Measurements from ENCODE around the gene CIC. TPM values are rescaled to one million over a fixed set of nuclear protein-coding genes. Genes with fewer than 3 reads are reported as not detected.

Gene CIC
- 47.4 and 52.2 TPM in 2 replicates for total RNA-seq

DNA sequence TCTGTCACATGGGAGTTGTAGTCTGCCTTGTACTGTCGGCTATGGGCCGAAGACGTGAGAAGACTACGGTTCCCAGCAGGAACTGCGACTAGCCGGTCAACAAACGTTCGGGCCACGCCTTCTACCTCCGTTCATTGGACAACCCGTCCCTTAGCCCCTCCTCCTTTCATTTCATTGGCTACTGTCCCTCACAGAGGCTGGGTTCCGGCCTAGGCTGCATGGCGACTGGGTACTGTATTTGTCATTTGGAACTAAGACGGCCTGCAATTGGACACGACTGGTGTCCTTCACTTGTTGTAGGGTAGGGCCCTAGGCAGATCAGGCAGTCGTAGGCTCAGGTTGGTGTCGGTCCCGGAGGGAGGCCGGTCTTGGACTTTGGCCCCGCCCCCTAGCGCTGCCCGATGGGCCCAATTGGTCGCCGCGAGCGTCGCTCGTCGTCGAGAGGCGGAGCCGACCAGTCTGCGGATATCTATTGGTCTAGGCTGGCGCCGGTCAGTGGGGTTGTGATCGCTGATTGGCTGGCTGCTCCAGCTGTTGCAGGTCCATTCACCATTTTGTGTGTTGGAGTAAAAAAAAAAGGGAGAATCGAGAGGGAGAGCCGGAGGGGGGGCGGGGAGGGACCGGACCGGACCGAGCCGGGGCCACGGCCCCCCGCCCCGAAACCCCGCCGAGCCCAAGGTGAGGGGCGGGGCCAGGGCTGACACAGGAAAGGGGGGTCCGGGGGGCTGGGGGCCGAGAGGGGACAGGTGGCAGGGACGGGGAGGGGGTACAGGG lies at the start of gene CIC:
CIC (plus strand) TSS at position 549 of the 774 bp plus-strand sequence. CDS start 2,532 bp downstream, outside the sequence.

DNA sequence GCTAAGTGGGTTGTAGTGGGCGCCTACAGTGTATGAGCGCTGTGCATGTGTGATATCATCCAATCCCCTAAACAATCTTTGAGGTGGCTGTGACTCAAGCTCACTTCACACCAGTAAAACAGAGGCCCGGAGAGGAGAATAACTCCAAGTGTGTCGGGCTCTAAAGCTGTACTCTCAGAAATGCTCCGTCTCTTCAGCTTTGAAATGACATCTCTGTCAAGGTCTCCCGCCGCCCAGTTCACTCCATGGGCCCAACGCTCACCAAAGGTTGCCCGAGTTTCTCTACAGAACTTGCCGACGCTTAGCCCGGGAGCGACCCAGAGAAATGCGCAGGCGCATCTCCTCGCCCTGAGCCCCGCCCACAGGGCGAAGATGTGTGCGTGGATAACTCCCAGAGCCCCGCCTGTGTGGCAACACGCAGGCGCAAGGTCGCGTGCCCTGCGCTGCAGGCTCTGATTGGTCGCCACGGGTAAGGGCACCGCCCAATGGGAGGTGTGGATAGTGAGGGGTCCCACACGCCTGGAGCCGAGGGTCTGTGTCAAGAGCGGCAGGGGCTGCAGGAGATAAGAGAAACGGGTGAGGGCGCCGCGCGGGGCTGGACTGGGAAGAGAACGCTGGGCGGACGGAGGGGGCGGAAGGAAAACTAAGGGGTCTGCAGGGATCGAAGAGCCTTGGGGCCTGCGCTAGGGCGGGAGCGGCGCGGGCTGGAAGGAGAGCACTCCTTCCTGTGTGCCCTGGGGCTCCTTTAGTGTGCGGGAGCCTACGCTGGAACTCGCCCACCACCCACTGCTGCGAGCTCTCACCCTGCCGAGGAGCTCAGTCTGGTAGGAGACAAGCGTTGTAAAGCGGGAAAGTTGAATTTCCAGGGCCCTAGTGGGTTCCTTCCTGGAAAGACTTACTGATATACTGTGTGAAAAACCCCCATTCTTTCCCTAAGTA lies 49.0 kb upstream of the CIC start, which contains the start of gene ZNF526:
ZNF526 (plus strand) TSS at position 501 of the 939 bp plus-strand sequence. CDS start 4,092 bp downstream, outside the sequence.

DNA sequence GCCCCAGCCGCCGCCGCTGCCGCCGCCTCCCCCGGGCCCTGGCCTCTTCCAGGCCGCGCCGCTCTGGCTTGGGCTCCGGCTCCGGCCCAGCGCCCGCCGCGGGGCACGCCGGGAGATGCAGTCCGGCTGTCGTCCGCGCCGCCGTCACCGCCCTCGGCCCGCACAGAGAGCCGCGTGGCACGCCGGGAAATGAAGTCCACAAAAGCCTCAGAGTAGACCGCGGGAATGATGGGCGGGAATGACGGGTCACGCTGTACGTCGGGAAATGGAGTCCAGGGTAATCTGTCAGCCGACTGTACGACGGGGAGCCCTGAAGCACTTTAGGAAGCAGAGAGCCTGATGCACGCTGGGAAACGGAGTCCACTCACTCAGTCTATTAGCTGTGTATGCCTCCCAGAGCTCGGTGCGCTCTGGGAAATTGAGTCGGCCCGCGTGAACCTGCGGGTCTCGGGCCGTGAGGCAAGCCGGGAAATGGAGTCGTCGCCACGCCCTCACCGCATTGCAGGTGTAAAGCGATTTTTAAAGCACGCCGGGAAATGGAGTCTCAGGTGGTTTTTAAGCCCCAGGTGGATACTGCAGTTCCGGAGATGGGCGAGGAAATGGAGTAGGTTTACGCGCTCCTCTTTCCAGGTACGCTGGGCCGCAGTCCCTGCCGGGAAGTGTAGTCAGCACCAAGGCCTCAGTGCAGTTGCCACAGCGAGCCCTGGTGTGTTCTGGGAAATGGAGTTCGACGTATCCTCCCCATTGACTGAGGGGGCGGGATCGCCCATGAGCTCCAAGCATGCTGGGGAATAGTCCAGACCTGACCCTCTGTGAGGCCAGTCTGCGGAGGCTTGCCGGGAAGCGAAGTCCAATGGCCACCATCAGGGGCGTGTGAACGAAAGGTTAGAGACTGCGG lies 26.3 kb upstream of the CIC start, which contains the start of gene GSK3A:
GSK3A (minus strand) TSS at position 91 of the 898 bp plus-strand sequence. CDS start 137 bp downstream, outside the sequence.

DNA sequence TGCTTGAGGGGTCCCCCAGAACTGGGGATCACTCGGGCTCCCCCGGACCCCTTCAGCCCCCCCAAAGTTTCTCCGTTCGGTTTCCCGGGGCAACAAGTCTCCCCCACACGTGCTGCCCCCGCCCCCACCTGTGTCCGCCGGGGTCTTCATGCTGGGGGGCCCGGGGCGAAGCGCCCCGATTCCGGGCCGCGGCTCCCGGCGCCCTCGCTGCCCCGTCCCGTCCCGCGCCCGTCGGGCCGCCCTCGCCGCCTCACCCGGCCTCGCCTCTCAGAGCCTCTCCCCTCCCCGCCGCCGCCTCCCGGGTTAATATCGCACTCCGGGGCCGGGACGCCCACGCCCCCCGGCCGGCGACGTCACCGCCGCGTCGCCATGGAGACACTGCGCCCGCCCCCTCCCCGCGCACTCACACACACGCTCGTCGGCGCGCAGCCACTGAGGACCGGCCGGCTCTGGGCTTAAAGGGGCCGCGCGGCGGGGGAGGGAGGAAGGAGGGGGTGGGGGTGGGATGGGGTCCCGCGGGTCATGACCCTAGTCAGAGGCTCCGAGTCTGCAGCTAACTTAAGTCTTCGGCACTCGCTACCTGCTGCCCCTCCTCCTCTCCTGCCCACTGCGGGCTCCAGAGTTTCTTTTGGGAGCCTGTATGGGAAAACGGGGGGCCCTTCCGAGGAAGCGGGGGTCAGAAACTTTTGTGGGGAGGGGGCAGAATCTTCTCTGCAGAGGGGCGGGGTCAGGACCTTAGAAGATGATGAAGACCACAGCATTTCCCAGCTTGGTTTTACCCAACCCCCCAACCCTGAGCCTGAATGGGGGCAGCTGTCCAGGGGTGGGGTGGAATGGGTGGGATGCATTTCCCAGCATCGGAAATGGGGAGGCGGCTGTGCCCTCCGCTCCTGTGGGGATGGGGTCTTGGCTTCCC lies 13.9 kb upstream of the CIC start, which contains the start of gene ERF:
ERF (minus strand) TSS at position 279 of the 916 bp plus-strand sequence; CDS start at position 150, 129 bp downstream.

DNA sequence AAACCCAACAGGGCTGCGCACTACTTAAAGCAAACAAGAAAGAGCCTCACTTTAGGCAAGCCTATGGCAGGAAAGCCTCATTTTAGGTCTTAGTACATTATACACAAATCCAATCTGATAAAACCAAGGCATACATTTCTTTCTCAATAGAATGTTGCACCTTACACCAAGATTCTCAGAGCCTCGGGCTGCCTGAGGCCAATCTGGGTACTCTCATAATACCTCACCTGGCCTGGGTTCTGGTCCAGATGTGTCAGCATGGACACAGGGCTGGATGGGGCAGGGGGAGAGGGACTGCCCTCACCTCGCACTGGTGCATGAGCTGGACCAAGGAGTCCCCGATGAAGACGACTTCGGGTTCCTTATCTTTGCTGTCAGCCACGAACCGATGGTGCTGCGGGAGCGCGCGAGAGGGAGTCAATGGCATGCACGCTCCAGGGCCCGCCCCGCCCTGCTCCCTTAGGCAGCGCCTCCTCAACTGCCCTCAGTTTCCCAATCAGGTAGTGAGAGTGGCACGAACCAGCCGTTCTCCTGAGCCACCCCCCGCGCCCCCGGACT lies 32.7 kb downstream of the CIC start, which contains the start of gene PRR19:
PRR19 (plus strand) TSS at position 487 of the 558 bp plus-strand sequence. CDS start 7,453 bp downstream, outside the sequence.

DNA sequence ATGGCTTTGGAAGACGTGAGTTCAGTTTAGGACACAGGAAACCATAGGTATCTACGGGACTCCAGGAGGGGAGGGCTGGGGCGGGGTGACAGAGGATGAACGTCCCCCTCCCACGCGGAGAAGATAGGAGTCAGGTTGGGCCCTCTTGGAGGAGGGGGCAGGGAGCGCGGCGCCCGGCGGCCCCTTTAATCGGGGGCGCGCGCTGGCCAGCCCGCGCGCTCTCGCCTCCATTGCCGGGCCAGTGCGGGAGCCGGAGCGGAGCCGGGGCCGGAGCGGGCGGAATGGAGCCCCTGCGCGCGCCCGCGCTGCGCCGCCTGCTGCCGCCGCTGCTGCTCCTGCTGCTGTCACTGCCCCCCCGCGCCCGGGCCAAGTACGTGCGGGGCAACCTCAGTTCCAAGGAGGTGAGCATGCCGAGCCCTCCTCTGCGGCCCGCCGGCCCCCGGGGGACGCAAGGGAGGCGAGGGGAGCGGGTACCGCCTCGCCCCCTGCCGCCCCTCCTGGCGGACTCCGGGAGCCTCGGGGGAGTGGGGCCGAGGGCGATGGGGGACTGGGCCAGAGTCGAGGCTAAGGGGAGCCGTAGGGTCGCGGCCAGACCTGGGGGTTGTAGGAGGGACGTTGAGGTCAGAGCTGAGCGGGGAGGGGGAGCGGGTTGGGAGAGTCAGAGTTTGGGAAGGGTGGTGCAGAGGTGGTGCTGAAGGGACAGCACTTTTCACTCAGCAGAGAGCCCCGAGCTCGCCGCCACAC lies 44.2 kb downstream of the CIC start, which contains the start of gene TMEM145:
TMEM145 (plus strand) TSS at position 214 of the 744 bp plus-strand sequence; CDS start at position 282, 68 bp downstream.

DNA sequence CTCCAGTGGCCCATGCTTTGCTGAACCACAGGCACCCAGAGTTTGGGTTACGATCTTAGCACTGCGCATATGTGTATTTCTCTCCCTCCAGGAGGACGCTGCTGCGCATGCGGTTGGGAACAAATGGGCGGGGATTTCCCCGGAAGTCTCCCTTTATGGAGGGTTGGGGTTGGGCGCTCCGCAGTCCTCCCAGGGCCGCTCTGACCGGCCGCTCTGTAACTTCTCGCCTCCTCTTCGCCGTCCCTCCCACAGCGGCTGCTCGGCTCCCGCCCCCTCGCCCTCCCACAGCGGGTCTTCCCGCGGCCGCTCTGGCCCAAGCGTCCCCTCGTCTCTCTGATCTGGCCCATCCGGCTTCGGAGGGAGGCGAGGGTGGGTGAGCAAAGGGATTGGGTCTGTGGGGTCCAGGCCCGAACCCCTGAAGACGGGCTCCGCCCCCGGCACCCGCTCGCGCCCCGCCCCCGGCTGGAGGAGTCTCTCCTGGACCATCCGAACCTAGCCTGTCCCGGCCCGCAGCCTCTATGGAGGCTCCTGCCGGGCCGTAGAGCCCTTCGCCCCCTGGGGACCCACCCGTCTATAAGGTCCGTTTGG lies 56.4 kb downstream of the CIC start, which contains the start of gene MEGF8:
MEGF8 (plus strand) TSS at position 328 of the 588 bp plus-strand sequence. CDS start 609 bp downstream, outside the sequence.

Other genes starting within 250 kb of the CIC start
- 0.04 and 0.16 TPM in 2 replicates for gene GRIK5, start 199.0 kb upstream of the CIC start, total RNA-seq
- gene ZNF574, start 193.1 kb upstream of the CIC start, total RNA-seq: 15.0 and 18.9 TPM in 2 replicates
- 12.5 and 25.6 TPM in 2 replicates for gene POU2F2, start 136.8 kb upstream of the CIC start, total RNA-seq
- gene DEDD2, start 51.6 kb upstream of the CIC start, total RNA-seq: 42.2 and 44.1 TPM in 2 replicates
- gene ZNF526, start 48.9 kb upstream of the CIC start, total RNA-seq: 4.8 and 6.3 TPM in 2 replicates
- gene GSK3A, start 26.6 kb upstream of the CIC start, total RNA-seq: 22.4 and 22.7 TPM in 2 replicates
- 67.2 and 121 TPM in 2 replicates for gene ERF, start 14.1 kb upstream of the CIC start, total RNA-seq
- 0.80 and 2.1 TPM in 2 replicates for gene PRR19, start 32.9 kb downstream of the CIC start, total RNA-seq
- gene PAFAH1B3, start 33.4 kb downstream of the CIC start, total RNA-seq: 64.2 and 85.3 TPM in 2 replicates
- gene TMEM145, start 44.1 kb downstream of the CIC start, total RNA-seq: not detected in 2 replicates
- gene MEGF8, start 56.4 kb downstream of the CIC start, total RNA-seq: 7.3 and 13.6 TPM in 2 replicates
- gene CNFN, start 121.0 kb downstream of the CIC start, total RNA-seq: 1.7 and 4.1 TPM in 2 replicates
- gene LIPE, start 158.1 kb downstream of the CIC start, total RNA-seq: 20.8 and 23.8 TPM in 2 replicates
- gene CXCL17, start 173.7 kb downstream of the CIC start, total RNA-seq: not detected in 2 replicates